Transverse colon (tissue), 4 donors: Measurements from ENCODE around the gene SHROOM2.

ENCODE experiments used
- EP300 ChIP-seq: sonication (generic); formaldehyde crosslinking; IDR thresholded peaks from one replicate; pipeline ENCODE4 v1.6.1; 2017; ENCODE audit warnings: antibody characterized with exemption, low read depth
- POLR2A ChIP-seq: fragments of 450-650 bp; IDR thresholded peaks from one replicate; pipeline ENCODE4 v1.6.1; 2016; ENCODE audit warnings: antibody characterized with exemption, mild to moderate bottlenecking, moderate library complexity
- POLR2AphosphoS5 ChIP-seq, 3 donors: sonication (generic); formaldehyde crosslinking; IDR thresholded peaks; one replicate each; pipeline ENCODE4 v1.6.1; 2016; ENCODE audit warnings: antibody characterized with exemption in 3 of 3
- TF ChIP-seq, protein P1 (sequence below), 5 experiments: fragments of 200-600 bp in 3 of 5; fragments of 450-650 bp in 2 of 5; sonication (generic) in 3 of 5; IDR thresholded peaks; 1 replicate in 2 of 5; 2 replicates in 3 of 5; pipeline ENCODE4 v1.5.1; 2016 to 2017; ENCODE audit warnings: antibody characterized with exemption in 5 of 5, inconsistent platforms in 3 of 5, mild to moderate bottlenecking in 2 of 5, moderate library complexity in 1 of 5

DNA sequence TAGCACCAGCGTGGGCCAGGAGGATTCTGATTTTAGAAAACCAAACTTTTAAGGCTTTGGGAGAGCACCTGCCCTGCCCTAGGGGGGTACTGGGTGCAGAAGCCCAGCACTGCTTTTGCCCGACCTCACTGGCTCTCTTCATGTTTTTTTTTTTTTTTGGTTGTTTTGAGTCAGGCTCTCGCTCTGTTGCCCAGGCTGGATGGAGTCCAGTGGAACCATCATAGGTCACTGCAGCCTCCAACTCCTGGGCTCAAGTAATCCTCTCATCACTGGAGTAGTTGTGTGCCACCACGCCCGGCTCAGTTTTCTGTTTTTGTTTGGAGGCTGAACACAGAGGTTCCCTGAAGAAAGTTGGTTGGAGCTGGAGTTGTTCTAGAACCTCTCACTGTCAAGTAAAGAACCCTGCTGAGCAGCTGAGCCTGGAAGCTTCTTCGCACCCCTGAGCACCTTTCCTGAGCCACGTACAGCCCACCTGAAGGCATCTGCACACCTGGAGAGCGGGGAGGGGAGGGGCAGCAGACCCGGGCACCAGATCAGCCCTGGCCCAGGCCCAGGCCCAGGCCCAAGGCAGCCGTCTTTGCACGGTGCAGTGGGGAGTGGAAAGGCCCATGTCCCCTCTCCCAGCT is 49.5 kb downstream of the SHROOM2 start:
- TF ChIP-seq, protein P1, sequence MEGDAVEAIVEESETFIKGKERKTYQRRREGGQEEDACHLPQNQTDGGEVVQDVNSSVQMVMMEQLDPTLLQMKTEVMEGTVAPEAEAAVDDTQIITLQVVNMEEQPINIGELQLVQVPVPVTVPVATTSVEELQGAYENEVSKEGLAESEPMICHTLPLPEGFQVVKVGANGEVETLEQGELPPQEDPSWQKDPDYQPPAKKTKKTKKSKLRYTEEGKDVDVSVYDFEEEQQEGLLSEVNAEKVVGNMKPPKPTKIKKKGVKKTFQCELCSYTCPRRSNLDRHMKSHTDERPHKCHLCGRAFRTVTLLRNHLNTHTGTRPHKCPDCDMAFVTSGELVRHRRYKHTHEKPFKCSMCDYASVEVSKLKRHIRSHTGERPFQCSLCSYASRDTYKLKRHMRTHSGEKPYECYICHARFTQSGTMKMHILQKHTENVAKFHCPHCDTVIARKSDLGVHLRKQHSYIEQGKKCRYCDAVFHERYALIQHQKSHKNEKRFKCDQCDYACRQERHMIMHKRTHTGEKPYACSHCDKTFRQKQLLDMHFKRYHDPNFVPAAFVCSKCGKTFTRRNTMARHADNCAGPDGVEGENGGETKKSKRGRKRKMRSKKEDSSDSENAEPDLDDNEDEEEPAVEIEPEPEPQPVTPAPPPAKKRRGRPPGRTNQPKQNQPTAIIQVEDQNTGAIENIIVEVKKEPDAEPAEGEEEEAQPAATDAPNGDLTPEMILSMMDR (IDR thresholded peaks at IDR 0.05): no peak
- TF ChIP-seq EP300 (no peak), POLR2A (no peak), POLR2AphosphoS5 (IDR thresholded peaks at IDR 0.05) (no peak)
